Measurements from ENCODE around the gene ZNF385D. TPM values are rescaled to one million over a fixed set of nuclear protein-coding genes. Genes with fewer than 3 reads are reported as not detected.

ZNF385D gene
- total and polyA plus RNA-seq, 12 donors: 0.09 to 1.3 (median 0.63) TPM

DNA sequence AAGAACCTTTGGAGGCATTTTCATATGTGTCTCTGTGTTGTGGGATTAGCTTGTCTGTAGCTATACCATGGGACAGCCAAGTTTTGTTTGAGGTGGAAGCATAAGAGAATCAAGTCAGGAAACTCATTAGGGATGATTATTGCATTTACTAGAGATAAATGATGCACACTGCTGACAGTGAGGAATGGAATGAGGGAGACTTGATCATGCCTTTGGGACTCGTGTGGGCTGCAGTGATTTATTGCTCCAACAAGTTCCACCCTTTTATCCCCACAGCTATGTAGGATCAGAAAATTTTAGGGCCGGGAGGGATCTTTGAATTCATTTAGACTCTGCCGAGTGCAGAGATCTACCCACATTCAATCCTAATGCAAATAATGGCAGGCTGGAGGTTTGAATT lies 16.3 kb downstream of the ZNF385D start:
- Histone ChIP-seq H3K4me1 (replicated peaks in 1 of 2) (no peaks in the 10 kb centered on the region), H3K4me3 (no peak overlapping the region), H3K9me3 (replicated peaks in 1 of 3) (no peaks in the 10 kb centered on the region), H3K27ac (no peak overlapping the region), H3K27me3 (no peaks in the 10 kb centered on the region), H3K36me3 (replicated peaks in 1 of 2) (no peaks in the 10 kb centered on the region)
- 46 to 57% (median 49%) methylated on average over 3 of the region's 3 CpGs for WGBS, 4 donors
- TF ChIP-seq POLR2A (IDR thresholded peaks at IDR 0.05): no peak
- TF ChIP-seq, protein P1, sequence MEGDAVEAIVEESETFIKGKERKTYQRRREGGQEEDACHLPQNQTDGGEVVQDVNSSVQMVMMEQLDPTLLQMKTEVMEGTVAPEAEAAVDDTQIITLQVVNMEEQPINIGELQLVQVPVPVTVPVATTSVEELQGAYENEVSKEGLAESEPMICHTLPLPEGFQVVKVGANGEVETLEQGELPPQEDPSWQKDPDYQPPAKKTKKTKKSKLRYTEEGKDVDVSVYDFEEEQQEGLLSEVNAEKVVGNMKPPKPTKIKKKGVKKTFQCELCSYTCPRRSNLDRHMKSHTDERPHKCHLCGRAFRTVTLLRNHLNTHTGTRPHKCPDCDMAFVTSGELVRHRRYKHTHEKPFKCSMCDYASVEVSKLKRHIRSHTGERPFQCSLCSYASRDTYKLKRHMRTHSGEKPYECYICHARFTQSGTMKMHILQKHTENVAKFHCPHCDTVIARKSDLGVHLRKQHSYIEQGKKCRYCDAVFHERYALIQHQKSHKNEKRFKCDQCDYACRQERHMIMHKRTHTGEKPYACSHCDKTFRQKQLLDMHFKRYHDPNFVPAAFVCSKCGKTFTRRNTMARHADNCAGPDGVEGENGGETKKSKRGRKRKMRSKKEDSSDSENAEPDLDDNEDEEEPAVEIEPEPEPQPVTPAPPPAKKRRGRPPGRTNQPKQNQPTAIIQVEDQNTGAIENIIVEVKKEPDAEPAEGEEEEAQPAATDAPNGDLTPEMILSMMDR (IDR thresholded peaks at IDR 0.05): no peak
- intact Hi-C loops (cut with DNase I): no loop called here
- no peak for DNase-seq

DNA sequence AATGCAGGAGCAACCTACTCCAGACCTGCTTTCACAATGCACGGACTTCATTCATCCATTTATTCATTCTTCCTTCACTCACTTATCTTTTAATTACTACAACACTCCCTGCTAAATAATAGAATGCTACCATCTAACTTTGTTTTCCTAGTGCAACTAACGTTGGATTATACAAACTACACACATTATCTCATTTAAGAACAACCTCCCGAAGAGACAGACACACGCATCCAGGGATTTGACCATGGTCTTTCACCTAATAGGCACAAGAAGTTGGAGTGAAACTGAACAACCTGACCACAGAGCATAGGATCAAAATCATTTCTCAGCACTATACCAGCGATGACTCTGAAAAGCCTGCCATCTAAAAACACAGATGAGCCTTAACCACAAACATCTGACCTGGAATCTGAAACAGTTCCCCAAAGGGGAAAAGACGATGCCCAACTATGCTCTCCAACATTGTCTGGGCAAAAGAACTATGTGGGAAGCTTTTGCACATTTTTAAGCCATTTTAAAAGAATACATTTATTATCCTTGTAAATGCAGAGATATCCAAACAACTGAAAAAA lies 21.0 kb downstream of the ZNF385D start:
- WGBS, 4 donors: 64 to 79% (median 69%) methylated on average over 6 of the region's 6 CpGs
- no peak for DNase-seq
- Histone ChIP-seq H3K4me1 (replicated peaks in 1 of 2) (no peaks in the 10 kb centered on the region), H3K36me3 (replicated peaks in 1 of 2) (no peaks in the 10 kb centered on the region), H3K27ac (no peak overlapping the region), H3K27me3 (no peaks in the 10 kb centered on the region), H3K4me3 (no peak overlapping the region), H3K9me3 (replicated peaks in 1 of 3) (no peaks in the 10 kb centered on the region)
- TF ChIP-seq POLR2A (IDR thresholded peaks at IDR 0.05): no peak
- TF ChIP-seq, protein P1 (IDR thresholded peaks at IDR 0.05): no peak
- intact Hi-C loops (cut with DNase I): no loop called here

DNA sequence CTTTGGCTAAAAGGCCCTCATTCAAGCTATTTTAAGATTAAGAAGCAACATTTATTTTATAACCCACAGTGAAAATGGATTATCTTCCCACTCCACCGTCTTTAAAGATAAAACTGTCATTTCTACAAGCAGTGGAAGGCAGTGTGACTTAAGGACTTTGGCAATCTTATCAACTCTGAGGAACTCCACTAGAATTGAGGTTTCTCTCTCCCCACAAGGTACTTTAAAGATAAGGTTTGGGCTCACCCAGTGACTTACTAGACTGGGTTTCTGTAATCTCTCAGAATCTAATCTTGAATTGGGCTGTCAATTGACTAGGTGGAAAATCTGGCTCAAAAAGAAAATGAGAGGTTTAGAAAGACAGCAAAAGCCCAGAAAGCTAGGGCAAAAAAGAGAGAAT lies 21.7 kb downstream of the ZNF385D start:
- 32 to 39% (median 35%) methylated on average over 1 of the region's 1 CpG for WGBS, 4 donors
- intact Hi-C loops (cut with DNase I): no loop called here
- H3K4me1 ChIP-seq (replicated peaks in 1 of 2): no peaks in the 10 kb centered on the region
- TF ChIP-seq, protein P1 (IDR thresholded peaks at IDR 0.05): no peak
- TF ChIP-seq POLR2A (IDR thresholded peaks at IDR 0.05): no peak
- H3K4me3 ChIP-seq: no peak overlapping the region
- H3K9me3 ChIP-seq (replicated peaks in 1 of 3): no peaks in the 10 kb centered on the region
- no peaks in the 10 kb centered on the region for H3K36me3 ChIP-seq (replicated peaks in 1 of 2)
- no peaks in the 10 kb centered on the region for H3K27me3 ChIP-seq
- H3K27ac ChIP-seq: no peak overlapping the region
- DNase-seq: no peak

DNA sequence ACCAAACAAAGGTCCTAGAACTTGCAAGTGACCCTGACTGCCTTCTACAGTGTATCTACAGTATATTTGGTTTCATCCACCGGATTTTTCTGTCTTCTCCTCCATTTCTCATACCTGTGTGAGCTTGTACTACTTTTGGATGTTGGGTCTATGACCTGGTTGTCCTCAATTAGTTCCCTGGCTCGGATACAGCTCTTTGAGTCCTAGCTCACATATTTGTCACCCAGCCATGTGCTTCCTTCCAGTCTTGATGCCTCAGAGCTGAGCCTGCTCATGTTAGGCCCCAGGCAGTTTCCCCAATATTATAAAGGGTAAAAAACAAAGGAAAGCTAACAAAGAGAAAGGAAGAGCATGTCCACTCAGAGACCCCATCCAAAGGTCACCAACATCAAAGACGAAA lies 28.2 kb downstream of the ZNF385D start:
- Histone ChIP-seq H3K27me3 (no peaks in the 10 kb centered on the region), H3K36me3 (replicated peaks in 1 of 2) (no peaks in the 10 kb centered on the region), H3K4me3 (no peak overlapping the region), H3K27ac (no peak overlapping the region), H3K4me1 (replicated peaks in 1 of 2) (no peaks in the 10 kb centered on the region), H3K9me3 (replicated peaks in 1 of 3) (no peaks in the 10 kb centered on the region)
- DNase-seq: no peak
- TF ChIP-seq, protein P1 (IDR thresholded peaks at IDR 0.05): no peak
- TF ChIP-seq POLR2A (IDR thresholded peaks at IDR 0.05): no peak
- WGBS, 4 donors: 52 to 77% (median 69%) methylated on average over 3 of the region's 3 CpGs
- intact Hi-C loops (cut with DNase I): no loop called here
